ENCODE measurements around the gene FANCG.

The FANCG gene

GRCh38 chr9:35102769-35103659 is 23.3 kb upstream of the FANCG start, which contains the start of gene STOML2:
Gene STOML2 (minus strand): TSS chr9:35103131. CDS start chr9:35103094, 37 bp downstream.
- DNase-seq, result peak; percentile 97

DNA sequence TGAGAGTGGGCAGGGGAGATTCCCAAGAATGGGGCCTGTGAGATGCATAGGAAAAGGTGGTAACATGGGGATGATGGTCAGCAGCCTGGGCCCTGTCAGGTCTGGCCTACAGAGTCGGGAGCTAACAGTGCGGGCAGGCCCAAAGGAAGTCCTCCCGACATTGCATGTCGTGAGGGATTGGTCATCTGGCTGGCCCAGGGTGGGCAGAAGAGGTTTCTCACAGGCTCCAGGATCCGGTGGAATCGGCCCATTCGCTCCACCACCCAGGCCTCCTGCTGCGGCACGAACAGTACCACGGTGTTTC is 22.7 kb upstream of the FANCG start:
- no peak for DNase-seq

DNA sequence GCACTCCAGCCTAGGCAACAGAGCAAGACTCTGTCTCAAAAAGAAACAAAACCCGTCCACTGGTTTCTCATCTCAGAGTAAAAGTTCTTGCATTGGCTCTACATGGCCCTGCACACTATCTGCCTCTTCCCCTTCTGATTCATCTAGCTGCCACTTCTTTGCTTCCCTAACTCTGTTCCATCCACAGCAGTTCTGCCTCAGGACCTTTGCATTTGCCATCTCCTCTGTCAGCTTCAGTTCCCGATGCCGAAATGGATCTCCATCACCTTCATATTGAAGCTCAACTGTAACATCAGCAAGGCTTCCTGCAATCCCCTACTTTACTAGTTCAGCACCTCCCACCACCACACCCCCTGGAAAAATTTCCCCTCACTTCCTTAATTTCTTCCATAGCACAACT is 17.8 kb upstream of the FANCG start:
- no peak for DNase-seq

DNA sequence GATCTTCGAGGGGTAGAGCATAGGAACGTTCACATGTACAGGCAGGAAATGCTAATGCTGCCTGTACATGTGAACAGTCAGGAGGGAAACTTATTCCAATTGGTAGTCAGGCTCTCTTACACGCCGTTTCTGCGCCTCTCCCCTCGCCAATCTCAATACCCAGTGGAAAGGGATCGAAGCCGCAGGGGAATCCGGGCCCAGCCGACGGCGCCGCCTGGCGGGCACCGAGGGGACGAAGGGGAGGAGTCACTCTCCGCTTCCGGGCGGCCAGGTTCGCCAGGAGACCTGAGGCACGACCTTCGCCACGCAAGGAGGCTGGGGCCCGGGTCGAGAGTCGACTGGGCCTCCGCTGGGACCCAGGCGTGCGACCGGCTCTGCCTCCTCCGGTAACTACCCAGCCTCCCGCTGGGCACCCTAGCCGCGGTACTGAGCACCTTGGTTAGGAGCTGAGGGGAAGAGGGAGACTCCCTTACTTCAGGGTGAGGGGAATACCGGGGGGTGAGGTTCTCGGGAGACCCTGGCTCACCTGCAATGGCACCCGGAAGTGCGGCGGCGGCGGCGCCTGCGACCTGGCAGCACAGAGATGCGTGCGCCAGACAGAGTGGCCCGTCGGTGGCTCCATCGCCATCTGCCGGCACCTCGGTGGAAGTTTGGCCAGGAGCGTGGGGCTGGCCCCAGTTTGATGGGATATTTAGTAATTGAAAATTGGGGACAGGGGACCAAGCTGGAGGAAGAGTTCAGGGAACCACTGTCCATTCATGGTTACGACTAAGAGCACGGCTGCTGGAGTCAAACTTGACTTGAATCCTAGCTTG is 16.5 kb upstream of the FANCG start, which contains the start of gene PIGO:
Gene PIGO, minus strand, starts transcription at position 557 of the 815 bp plus-strand sequence. CDS start 1,026 bp downstream, outside the sequence.
- peak; percentile 92 for DNase-seq

- DNase-seq, result no peak
Observed at GRCh38 chr9:35091536-35091935, 11.8 kb upstream of the FANCG start.

- no peak for DNase-seq
Observed at GRCh38 chr9:35089434-35089833, 9.7 kb upstream of the FANCG start.

DNA sequence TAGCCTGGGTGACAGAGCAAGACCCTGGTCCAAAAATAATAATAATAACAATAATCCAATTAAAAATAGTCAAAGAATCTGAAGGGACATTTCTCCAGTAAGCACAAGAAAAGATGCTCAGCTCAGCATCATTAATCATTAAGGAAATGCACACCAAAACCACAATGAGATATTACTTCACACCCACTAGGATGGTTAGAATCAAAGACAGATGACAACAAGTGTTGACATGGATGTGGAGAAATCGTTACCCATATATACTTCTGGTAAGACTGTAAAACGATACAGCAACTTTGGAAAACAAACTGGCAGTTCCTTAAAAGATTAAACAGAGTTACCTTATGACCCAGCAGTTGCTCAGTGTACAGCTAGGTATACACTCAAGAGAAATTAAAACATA is 5.3 kb upstream of the FANCG start:
- DNase-seq, result no peak

- DNase-seq, result no peak
Observed at GRCh38 chr9:35079041-35079425, 709 bp downstream of the FANCG start.

GRCh38 chr9:35078066-35078465 is 1.7 kb downstream of the FANCG start:
- no peak for DNase-seq

- no peak for DNase-seq
Observed at GRCh38 chr9:35076848-35077247, 2.9 kb downstream of the FANCG start.

DNA sequence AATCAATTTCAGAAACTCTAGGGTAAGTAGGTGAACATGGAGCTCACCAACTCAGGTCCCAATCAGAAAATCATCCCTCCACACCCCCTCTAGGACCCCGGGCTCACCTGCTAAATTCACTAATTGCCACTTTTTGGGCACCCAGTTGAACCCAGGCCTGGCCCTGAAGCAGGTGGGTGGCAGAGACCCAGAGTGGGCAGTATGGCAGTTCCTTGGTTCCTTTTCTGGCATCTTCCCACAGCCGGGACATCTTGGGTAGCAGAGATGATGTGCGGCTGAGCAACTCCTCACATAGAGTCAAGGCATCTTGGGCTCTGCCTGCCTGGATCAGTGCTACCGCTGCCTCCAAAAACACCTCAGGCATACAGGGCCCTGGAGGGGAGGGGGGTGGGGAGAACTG is 4.4 kb downstream of the FANCG start:
- DNase-seq, result no peak

DNA sequence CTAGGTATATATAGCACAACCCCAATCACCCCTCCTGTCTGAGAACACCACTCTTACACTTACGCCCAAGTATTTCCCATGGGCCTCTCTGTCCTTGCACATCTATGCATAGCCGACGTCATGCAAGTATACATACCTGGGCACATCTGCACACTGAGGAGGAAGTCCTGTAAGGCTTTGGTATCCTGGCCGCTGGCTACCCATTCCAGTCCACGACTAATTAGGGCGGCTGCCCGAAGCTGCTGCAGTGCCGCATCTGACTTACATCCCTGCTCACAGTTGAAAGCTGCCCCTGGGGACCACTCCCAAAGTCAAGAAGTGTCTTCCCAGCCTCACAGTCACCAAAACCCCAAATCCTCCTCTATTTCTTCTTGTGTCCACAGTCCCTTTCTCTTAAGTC is 5.0 kb downstream of the FANCG start:
- no peak for DNase-seq

DNA sequence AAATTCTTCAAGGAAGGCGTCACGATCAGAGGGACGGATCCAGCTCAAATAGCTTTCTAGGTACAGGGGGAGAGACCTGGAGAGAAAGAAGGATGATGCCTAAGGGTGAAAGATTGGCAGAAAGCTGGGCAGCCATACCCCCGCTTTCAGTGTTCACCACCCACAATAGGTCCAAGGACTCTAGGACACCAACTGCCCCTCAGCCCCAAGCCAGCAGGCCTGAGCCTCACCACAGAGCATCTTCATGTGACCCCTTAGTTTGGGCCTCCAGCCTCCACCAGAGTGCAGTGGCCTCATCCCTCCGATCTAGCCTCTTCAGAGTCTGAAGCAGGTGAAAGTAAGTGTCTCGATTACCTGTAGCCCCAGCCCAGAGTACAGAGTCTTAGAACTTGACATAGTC is 5.6 kb downstream of the FANCG start:
- no peak for DNase-seq

GRCh38 chr9:35073279-35073612 is 6.5 kb downstream of the FANCG start:
- DNase-seq, result no peak

DNA sequence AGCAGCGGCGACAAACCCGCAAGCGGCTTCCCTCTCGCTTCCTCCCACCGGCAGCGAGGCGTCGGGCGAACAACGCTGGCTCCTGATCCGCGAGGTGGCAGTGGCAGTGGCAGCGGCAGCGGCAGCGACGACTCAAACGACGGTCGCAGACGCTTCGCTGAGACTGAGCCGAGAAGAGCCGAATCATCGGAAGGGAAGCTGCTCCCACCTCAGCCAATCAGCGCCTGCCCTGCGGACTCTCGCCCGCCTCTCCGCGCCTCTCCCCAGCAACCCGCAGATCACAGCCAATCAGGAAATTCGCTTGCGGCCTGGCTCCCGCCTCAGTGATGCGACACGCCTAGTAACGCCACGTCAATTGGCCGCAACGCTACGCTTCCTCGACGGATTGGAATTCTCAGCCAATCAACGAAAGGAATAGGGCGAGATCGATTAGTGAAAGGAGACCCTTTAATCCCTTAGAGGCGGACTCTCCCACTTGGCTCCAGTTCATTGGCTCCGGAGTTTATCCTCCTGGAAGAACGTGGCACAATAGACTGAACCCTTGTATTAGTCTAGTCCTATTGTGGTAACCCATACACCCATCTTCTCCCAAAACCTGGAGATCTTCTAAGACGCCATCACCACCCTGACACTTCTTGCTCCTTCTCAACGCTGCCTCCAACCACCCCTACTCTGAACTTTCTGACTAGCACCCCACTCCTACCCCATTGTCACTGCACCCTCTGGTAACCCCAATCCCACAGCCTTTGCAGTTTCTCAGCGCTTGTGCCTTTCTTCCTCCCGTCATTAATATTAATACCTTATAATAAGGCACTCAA is 7.1 kb downstream of the FANCG start, which contains the start of gene VCP:
Gene VCP, minus strand, starts transcription at position 165 of the 818 bp plus-strand sequence. CDS start 272 bp downstream, outside the sequence.
- DNase-seq, result peak; percentile 99

DNA sequence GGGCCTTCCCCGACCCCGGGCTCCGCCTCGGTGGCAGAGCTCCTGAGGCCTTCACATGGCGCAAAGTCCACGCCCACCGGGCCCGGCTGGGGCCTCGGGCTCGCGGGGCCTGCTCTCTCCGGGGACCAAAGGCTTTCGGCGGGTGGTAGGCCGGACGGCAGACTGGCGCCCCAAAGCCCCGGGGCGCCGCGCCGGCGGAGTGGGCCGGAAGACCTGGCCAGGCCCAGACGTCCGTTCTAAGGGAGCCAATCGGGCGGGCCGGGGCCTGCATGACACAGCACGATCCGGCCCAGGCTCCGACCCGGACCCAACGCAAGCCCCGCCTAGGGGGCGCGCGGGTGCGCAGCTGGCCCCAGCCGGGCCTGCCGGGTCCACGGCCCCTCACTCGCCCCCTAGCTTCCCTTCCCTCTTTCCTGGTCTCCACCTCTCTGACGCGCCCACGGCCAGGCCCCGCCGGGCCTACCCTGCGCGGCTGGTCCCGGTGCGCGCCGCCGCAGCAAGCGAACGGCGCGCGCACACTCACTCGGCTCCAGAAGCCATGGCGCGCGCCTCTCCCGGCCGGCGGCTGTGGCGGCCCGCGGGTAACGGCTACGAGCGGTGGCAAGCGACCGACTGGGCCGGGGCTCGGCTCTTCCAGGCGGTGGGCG is 7.8 kb downstream of the FANCG start:
- peak; percentile 93 for DNase-seq

DNA sequence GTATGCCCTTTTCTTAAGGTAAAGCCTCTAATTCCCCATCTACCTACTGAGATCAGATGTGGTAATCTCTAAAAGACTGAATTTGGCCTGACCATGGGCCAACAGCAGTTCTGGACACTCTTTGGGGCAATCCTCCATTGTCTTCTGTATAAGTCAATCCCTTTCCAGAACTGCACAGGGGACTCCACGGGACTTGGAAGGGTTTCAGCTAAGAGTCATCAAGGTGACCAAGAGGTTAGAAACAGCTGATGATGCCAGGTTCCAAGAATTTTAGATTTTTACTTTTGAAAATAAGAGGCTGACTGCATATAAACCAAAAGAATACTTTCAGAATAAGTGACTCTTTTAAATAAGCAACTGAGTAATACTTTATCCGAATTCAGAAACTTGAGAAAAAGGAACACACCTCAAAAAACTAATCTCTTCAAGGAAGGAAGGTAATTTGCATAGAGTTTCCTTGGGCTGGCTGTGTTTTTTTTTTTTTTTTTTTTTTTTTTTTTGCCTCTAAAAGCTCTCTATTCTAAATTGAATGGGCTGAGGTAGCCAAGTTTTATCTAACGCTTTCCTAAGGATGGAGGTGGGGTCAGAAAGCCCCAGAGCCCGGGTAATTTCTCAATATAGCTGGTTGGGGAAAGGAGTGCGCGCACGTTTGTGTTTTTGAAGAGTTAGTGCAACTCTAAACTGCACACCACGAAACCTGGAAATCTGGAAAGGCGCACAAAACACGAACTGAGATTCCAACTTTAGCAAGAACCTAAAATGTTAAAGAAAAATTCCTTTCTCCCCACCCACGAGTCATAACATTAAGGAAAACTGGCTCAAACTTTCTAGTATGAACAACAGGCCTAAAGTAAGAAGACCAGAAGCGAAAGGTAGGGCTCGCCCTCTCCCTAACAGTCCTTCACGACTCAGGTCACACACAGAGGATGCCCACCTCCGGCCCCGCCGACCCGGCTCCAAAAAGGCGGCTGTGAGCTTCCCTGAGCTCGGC is 8.6 kb downstream of the FANCG start:
- no peak for DNase-seq

DNA sequence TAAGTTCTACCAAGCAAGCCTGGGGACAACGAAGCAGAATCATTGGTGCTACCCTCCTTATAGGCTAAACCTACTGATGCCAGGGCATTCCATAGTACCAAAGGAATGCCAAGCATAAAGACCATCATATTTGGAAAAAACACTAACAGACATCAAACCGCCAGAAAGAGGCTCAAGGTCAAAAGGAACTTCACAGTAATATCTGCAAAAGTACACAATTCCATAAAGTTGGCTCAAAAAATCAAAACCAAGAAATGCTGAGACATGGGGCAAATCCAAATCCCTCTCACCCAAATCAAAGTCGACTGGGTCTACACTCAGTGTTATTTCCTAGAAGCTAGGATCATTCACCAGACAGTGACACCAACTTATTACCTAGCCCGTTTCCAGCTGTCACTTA is 10.7 kb downstream of the FANCG start:
- no peak for DNase-seq

- DNase-seq, result no peak
Observed at GRCh38 chr9:35067056-35067455, 12.7 kb downstream of the FANCG start.

GRCh38 chr9:35060548-35061207 is 19.1 kb downstream of the FANCG start:
- no peak for DNase-seq

GRCh38 chr9:35059438-35059837 is 20.3 kb downstream of the FANCG start:
- DNase-seq, result no peak

Measured in OCI-M1 (cell line).